Kidney tubule cell (primary cell): ENCODE data around the gene LDLRAD3.
"Not testable (repeated sequence)": the region's sequence is repeated elsewhere in the genome, so short reads cannot be mapped to it uniquely, and the experiment has no call there.

Source experiments
- DNase-seq: peaks from one replicate; pipeline ENCODE4 v3.0.0-alpha.2; 2018; ENCODE audit warnings: low spot score

Gene LDLRAD3

GRCh38 chr11:35943713-35944502 is at the start of gene LDLRAD3:
Gene LDLRAD3 (plus strand): TSS chr11:35944062. CDS start chr11:35944099, 37 bp downstream.
- peak; percentile 71 for DNase-seq

GRCh38 chr11:35897019-35897418 is 46.8 kb upstream of the LDLRAD3 start:
- DNase-seq = no peak

- DNase-seq = no peak
Observed at GRCh38 chr11:35902961-35903360, 40.9 kb upstream of the LDLRAD3 start.

GRCh38 chr11:35905646-35906276 is 38.1 kb upstream of the LDLRAD3 start:
- no peak for DNase-seq

- no peak for DNase-seq
Observed at GRCh38 chr11:35906277-35906661, 37.6 kb upstream of the LDLRAD3 start.

GRCh38 chr11:35906681-35907080 is 37.2 kb upstream of the LDLRAD3 start:
- no peak for DNase-seq

- peak; percentile 41 for DNase-seq
Observed at GRCh38 chr11:35907648-35908431, 36.0 kb upstream of the LDLRAD3 start.

GRCh38 chr11:35908432-35908771 is 35.5 kb upstream of the LDLRAD3 start:
- DNase-seq = not testable (repeated sequence)

GRCh38 chr11:35909511-35910265 is 34.2 kb upstream of the LDLRAD3 start:
- no peak for DNase-seq

- DNase-seq = no peak
Observed at GRCh38 chr11:35911013-35911412, 32.8 kb upstream of the LDLRAD3 start.

- no peak for DNase-seq
Observed at GRCh38 chr11:35911616-35912165, 32.2 kb upstream of the LDLRAD3 start.

- DNase-seq = not testable (repeated sequence)
Observed at GRCh38 chr11:35912436-35912835, 31.4 kb upstream of the LDLRAD3 start.

GRCh38 chr11:35912883-35913624 is 30.8 kb upstream of the LDLRAD3 start:
- no peak for DNase-seq

GRCh38 chr11:35914816-35915215 is 29.0 kb upstream of the LDLRAD3 start:
- no peak for DNase-seq

GRCh38 chr11:35916270-35916669 is 27.6 kb upstream of the LDLRAD3 start:
- DNase-seq = no peak

GRCh38 chr11:35917676-35918075 is 26.2 kb upstream of the LDLRAD3 start:
- no peak for DNase-seq

- DNase-seq = no peak
Observed at GRCh38 chr11:35918716-35919115, 25.1 kb upstream of the LDLRAD3 start.

GRCh38 chr11:35919244-35919643 is 24.6 kb upstream of the LDLRAD3 start:
- DNase-seq = peak; percentile 8

- no peak for DNase-seq
Observed at GRCh38 chr11:35923452-35923851, 20.4 kb upstream of the LDLRAD3 start.

GRCh38 chr11:35924811-35925210 is 19.1 kb upstream of the LDLRAD3 start:
- no peak for DNase-seq

GRCh38 chr11:35927104-35927503 is 16.8 kb upstream of the LDLRAD3 start:
- DNase-seq = no peak
